Activated CD4-positive, alpha-beta memory T cell treated with anti-CD3 and anti-CD28 coated beads, Interleukin-2, amount 10 ng/mL, durations not matched to agents 7 days and 5 days (primary cell): Measurements from ENCODE around the gene KCNJ14. TPM values are rescaled to one million over a fixed set of nuclear protein-coding genes. Genes with fewer than 3 reads are reported as not detected.

Experiments used
- CTCF ChIA-PET: fragments of 350-600 bp; sonication (Branson Sonifier 250); formaldehyde crosslinking; loops from one replicate; lab custom pipeline; 2021; ENCODE audit warnings: antibody characterized with exemption, inconsistent platforms; lab: Charles Lee
- POLR2A ChIA-PET: fragments of 350-600 bp; sonication (Branson Sonifier 250); formaldehyde crosslinking; loops from one replicate; lab custom pipeline; 2021; ENCODE audit warnings: antibody characterized with exemption; lab: Charles Lee
- DNase-seq: peaks from one replicate; pipeline ENCODE4 v3.0.0-alpha.2; 2020
- H3K27ac Mint-ChIP-seq: one replicate; pipeline ENCODE4 v1.8.0; 2021; ENCODE audit warnings: mild to moderate bottlenecking, mixed read lengths
- H3K27me3 Mint-ChIP-seq: one replicate; pipeline ENCODE4 v1.8.0; 2021; ENCODE audit warnings: mixed read lengths
- H3K36me3 Mint-ChIP-seq: one replicate; pipeline ENCODE4 v1.8.0; 2021; ENCODE audit warnings: low read depth, mixed read lengths
- H3K4me1 Mint-ChIP-seq: one replicate; pipeline ENCODE4 v1.8.0; 2021; ENCODE audit warnings: mixed read lengths
- H3K4me3 Mint-ChIP-seq: one replicate; pipeline ENCODE4 v1.8.0; 2021; ENCODE audit warnings: mild to moderate bottlenecking, mixed read lengths
- H3K9me3 Mint-ChIP-seq: one replicate; pipeline ENCODE4 v1.8.0; 2021; ENCODE audit warnings: mixed read lengths
- total RNA-seq, 2 experiments: library from RNA; stranded (reverse); gene quantifications; one replicate each; pipeline ENCODE4 v1.2.3, GENCODE V29; 2021

KCNJ14 gene
- total RNA-seq = under 1 TPM; 0.73 to 0.86 TPM

DNA sequence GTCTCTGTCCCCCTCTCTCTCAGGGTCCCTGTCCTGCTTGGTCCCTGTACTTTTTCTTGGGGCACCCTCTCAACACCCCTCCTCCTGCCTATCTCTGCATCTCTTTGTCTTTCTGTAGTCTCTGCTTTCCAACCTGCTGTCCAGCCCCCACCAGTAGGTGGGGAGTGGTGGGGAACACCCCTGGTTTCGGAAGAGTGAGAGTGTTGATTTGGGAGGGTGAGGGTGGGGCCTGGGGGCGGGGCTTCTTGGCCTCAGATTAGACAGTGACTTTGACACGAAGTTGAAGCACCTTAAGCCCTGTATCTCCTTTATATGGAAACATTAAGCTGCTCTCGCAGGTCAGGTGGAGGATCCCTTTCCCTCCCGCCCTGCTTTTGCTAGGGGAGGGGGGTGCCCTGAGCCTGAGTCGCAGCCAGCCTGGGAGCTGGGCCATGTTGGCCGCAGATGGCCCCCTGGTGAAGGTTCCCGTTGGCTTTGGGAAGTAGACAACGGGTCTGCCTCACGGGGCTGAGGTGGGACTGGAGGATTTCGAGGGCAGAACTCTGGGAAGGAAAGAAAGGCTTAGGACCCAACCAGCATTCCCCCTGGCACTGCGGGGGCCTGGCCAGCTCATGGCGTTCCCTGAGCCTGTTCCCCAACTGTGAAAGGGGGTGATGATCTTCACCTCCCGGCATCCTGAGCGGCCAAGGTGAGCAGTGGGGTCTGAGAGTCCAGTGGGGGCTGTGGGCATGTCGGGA is at the start of gene KCNJ14:
KCNJ14 (plus strand) TSS at position 404 of the 737 bp plus-strand sequence. CDS start 6,151 bp downstream, outside the sequence.
- POLR2A ChIA-PET = no interaction called here
- no peak within 1 kb of the TSS for H3K4me3 Mint-ChIP-seq
- no peak for DNase-seq
- peaks cover 3% of the 10 kb centered on the region for H3K4me1 Mint-ChIP-seq
- H3K27ac Mint-ChIP-seq = no peak within 1 kb of the TSS
- CTCF ChIA-PET = no interaction called here
- H3K9me3 Mint-ChIP-seq = no peaks in the 10 kb centered on the region
- no peaks in the 10 kb centered on the region for H3K27me3 Mint-ChIP-seq
- H3K36me3 Mint-ChIP-seq = peaks cover 28% of the 10 kb centered on the region

GRCh38 chr19:48405850-48406249 is 49.5 kb upstream of the KCNJ14 start:
- no peaks in the 10 kb centered on the region for H3K9me3 Mint-ChIP-seq
- H3K4me1 Mint-ChIP-seq = peaks cover 24% of the 10 kb centered on the region
- ChIA-PET POLR2A (interaction anchor here (1.3 to 1.5 kb wide), 2 partner anchors 10 to 14 kb away, joined by 3 to 4 read pairs; partner anchors contain the start of gene KDELR1), CTCF (interaction anchor here (1.3 kb wide), 1 partner anchor 14 kb away, joined by 8 read pairs; the partner anchor contains the start of gene KDELR1)
- DNase-seq = no peak
- H3K36me3 Mint-ChIP-seq = no peaks in the 10 kb centered on the region
- H3K4me3 Mint-ChIP-seq = no peak overlapping the region
- H3K27me3 Mint-ChIP-seq = peaks cover 16% of the 10 kb centered on the region
- no peak overlapping the region for H3K27ac Mint-ChIP-seq

- CTCF ChIA-PET = interaction anchor here (0.5 to 2.7 kb wide), 5 partner anchors 12 to 242 kb away, joined by 3 to 12 read pairs (median 4); partner anchors contain the start of gene KDELR1
- no peaks in the 10 kb centered on the region for H3K36me3 Mint-ChIP-seq
- no peak for DNase-seq
- peaks cover 31% of the 10 kb centered on the region for H3K4me1 Mint-ChIP-seq
- POLR2A ChIA-PET = interaction anchor here (1.2 kb wide), 1 partner anchor 50 kb away, joined by 4 read pairs; the partner anchor contains the start of genes SYNGR4 and TMEM143
- H3K27ac Mint-ChIP-seq = no peak overlapping the region
- H3K27me3 Mint-ChIP-seq = peaks cover 23% of the 10 kb centered on the region
- no peaks in the 10 kb centered on the region for H3K9me3 Mint-ChIP-seq
- H3K4me3 Mint-ChIP-seq = no peak overlapping the region
Observed at GRCh38 chr19:48413879-48414587, 41.3 kb upstream of the KCNJ14 start.

- peaks cover 34% of the 10 kb centered on the region for H3K4me1 Mint-ChIP-seq
- no peaks in the 10 kb centered on the region for H3K9me3 Mint-ChIP-seq
- H3K36me3 Mint-ChIP-seq = no peaks in the 10 kb centered on the region
- POLR2A ChIA-PET = interaction anchor here (1.1 kb wide), 1 partner anchor 52 kb away, joined by 3 read pairs; the partner anchor contains the start of genes SYNGR4 and TMEM143
- H3K4me3 Mint-ChIP-seq = peak overlapping the region; percentile 24
- peaks cover 25% of the 10 kb centered on the region for H3K27me3 Mint-ChIP-seq
- CTCF ChIA-PET = no interaction called here
- H3K27ac Mint-ChIP-seq = no peak overlapping the region
- peak; percentile 86 for DNase-seq
Observed at GRCh38 chr19:48415395-48415794, 40.0 kb upstream of the KCNJ14 start.

DNA sequence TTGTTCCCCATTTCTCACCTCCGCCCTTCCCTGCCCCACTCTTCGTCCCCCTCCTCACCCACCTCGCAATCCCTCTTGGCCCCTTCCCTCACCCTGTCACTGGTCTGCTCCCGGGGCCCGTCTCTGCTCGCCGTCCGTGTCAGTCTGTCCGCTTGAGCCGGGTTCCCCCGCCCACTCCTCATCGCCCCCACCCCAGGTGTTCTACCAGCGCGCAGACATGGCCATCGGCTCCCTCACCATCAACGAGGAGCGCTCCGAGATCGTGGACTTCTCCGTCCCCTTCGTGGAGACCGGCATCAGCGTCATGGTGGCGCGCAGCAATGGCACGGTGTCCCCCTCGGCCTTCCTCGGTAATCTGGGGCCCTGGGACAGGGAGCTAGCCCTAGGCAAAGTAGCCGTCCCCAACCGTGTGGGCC is 39.6 kb upstream of the KCNJ14 start:
- no peaks in the 10 kb centered on the region for H3K9me3 Mint-ChIP-seq
- peaks cover 34% of the 10 kb centered on the region for H3K4me1 Mint-ChIP-seq
- H3K27ac Mint-ChIP-seq = no peak overlapping the region
- H3K4me3 Mint-ChIP-seq = peak overlapping the region; percentile 24
- peaks cover 25% of the 10 kb centered on the region for H3K27me3 Mint-ChIP-seq
- H3K36me3 Mint-ChIP-seq = no peaks in the 10 kb centered on the region
- DNase-seq = no peak
- POLR2A ChIA-PET = interaction anchor here (0.9 kb wide), 1 partner anchor 11 kb away, joined by 3 read pairs; no protein-coding TSS in a partner anchor
- CTCF ChIA-PET = interaction anchor here (0.8 kb wide), 1 partner anchor 25 kb away, joined by 3 read pairs; the partner anchor contains the start of gene KDELR1

- Mint-ChIP-seq H3K27me3 (peaks cover 25% of the 10 kb centered on the region), H3K36me3 (no peaks in the 10 kb centered on the region), H3K9me3 (no peaks in the 10 kb centered on the region), H3K27ac (no peak overlapping the region), H3K4me1 (peaks cover 34% of the 10 kb centered on the region), H3K4me3 (no peak overlapping the region)
- ChIA-PET POLR2A (no interaction called here), CTCF (interaction anchor here (1.5 kb wide), 1 partner anchor 26 kb away, joined by 5 read pairs; the partner anchor contains the start of gene KDELR1)
- DNase-seq = no peak
Observed at GRCh38 chr19:48417421-48417820, 38.0 kb upstream of the KCNJ14 start.

- Mint-ChIP-seq H3K27ac (peak overlapping the region; percentile 76), H3K9me3 (no peaks in the 10 kb centered on the region), H3K27me3 (peaks cover 28% of the 10 kb centered on the region), H3K4me1 (peaks cover 34% of the 10 kb centered on the region), H3K4me3 (peak overlapping the region; percentile 80), H3K36me3 (no peaks in the 10 kb centered on the region)
- ChIA-PET CTCF (interaction anchor here (0.7 to 1.5 kb wide), 2 partner anchors 18 to 27 kb away, joined by 3 to 5 read pairs; partner anchors contain the start of gene KDELR1), POLR2A (interaction anchor here (1.7 kb wide), 1 partner anchor 27 kb away, joined by 4 read pairs; the partner anchor contains the start of gene KDELR1)
- no peak for DNase-seq
Observed at GRCh38 chr19:48418317-48419064, 36.9 kb upstream of the KCNJ14 start.

- Mint-ChIP-seq H3K27me3 (peaks cover 21% of the 10 kb centered on the region), H3K4me1 (peaks cover 28% of the 10 kb centered on the region), H3K27ac (peak overlapping the region; percentile 76), H3K36me3 (no peaks in the 10 kb centered on the region), H3K9me3 (no peaks in the 10 kb centered on the region), H3K4me3 (peak overlapping the region; percentile 80)
- CTCF ChIA-PET = interaction anchor here (1.1 to 1.5 kb wide), 2 partner anchors 28 to 68 kb away, joined by 3 to 5 read pairs; partner anchors contain the start of gene KDELR1
- POLR2A ChIA-PET = interaction anchor here (1.1 to 1.7 kb wide), 2 partner anchors 28 to 98 kb away, joined by 3 to 4 read pairs; partner anchors contain the start of gene KDELR1
- DNase-seq = peak; percentile 79
Observed at GRCh38 chr19:48419158-48419920, 36.0 kb upstream of the KCNJ14 start.

DNA sequence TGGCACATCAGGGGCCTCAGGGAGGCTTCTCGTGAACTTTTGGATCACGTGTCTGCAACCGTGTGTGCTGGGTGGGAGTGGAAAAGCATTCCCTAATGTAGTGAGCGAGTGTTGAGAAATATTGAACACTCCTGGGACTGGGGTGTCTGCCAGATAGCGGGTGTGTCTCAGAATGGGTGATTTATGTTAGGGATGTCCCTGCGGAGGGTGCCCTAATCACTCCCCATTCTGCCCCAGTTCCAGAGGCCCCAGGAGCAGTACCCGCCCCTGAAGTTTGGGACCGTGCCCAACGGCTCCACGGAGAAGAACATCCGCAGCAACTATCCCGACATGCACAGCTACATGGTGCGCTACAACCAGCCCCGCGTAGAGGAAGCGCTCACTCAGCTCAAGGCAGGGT is 33.8 kb upstream of the KCNJ14 start:
- POLR2A ChIA-PET = no interaction called here
- no peak for DNase-seq
- CTCF ChIA-PET = no interaction called here
- peaks cover 18% of the 10 kb centered on the region for H3K4me1 Mint-ChIP-seq
- no peaks in the 10 kb centered on the region for H3K36me3 Mint-ChIP-seq
- no peak overlapping the region for H3K27ac Mint-ChIP-seq
- H3K4me3 Mint-ChIP-seq = no peak overlapping the region
- peaks cover 9% of the 10 kb centered on the region for H3K27me3 Mint-ChIP-seq
- no peaks in the 10 kb centered on the region for H3K9me3 Mint-ChIP-seq

GRCh38 chr19:48424694-48425219 is 30.6 kb upstream of the KCNJ14 start:
- CTCF ChIA-PET = no interaction called here
- no peak overlapping the region for H3K4me3 Mint-ChIP-seq
- POLR2A ChIA-PET = no interaction called here
- H3K36me3 Mint-ChIP-seq = no peaks in the 10 kb centered on the region
- H3K27ac Mint-ChIP-seq = no peak overlapping the region
- peaks cover 5% of the 10 kb centered on the region for H3K4me1 Mint-ChIP-seq
- DNase-seq = no peak
- no peaks in the 10 kb centered on the region for H3K9me3 Mint-ChIP-seq
- peaks cover 6% of the 10 kb centered on the region for H3K27me3 Mint-ChIP-seq

DNA sequence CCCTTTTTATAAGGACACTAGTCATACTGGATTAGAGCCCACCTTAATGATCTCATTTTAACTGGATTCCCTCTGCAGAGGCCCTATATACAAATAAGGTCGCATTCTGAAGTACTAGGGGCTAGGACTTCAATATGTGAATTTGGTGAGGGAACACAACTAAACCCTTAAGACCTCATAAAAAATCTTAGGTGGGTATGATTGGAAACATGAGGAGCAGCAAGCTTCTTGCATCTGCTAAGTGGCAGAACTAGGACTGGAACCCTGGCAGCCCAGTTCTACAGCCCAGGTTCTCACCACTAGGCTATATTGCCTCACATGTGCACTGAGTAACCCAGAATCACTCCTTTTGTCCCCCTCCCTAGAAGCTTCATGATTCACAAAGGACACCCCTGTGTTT is 26.7 kb upstream of the KCNJ14 start:
- Mint-ChIP-seq H3K27me3 (peaks cover 6% of the 10 kb centered on the region), H3K4me1 (peaks cover 5% of the 10 kb centered on the region), H3K27ac (no peak overlapping the region), H3K9me3 (no peaks in the 10 kb centered on the region), H3K36me3 (no peaks in the 10 kb centered on the region), H3K4me3 (no peak overlapping the region)
- ChIA-PET CTCF (interaction anchor here (0.6 kb wide), 1 partner anchor 140 kb away, joined by 3 read pairs; no protein-coding TSS in a partner anchor), POLR2A (no interaction called here)
- no peak for DNase-seq
